OCI-LY7 (cell line): ENCODE measurements around the gene MOCS1. TPM values are rescaled to one million over a fixed set of nuclear protein-coding genes. Genes with fewer than 3 reads are reported as not detected.
"Not testable (repeated sequence)": the region's sequence is repeated elsewhere in the genome, so short reads cannot be mapped to it uniquely, and the experiment has no call there.

Experiments used
- BruUV-seq: library from RNA; stranded (reverse); fragments of 400-500 nt; replicated peaks from 2 replicates; lab custom pipeline; 2021; lab: Mats Ljungman, UMichigan
- CTCF ChIA-PET: fragments of 300-600 bp; sonication (Branson Sonifier 250); formaldehyde crosslinking; loops from one replicate; lab custom pipeline; 2022; ENCODE audit warnings: antibody characterized with exemption; ENCODE audit not compliant: unreplicated experiment; lab: Charles Lee
- POLR2A ChIA-PET: fragments of 300-600 bp; sonication (Branson Sonifier 250); formaldehyde crosslinking; loops from one replicate; lab custom pipeline; 2022; ENCODE audit warnings: antibody characterized with exemption; lab: Charles Lee
- DNase-seq: peaks from one replicate; pipeline ENCODE4 v3.0.0-alpha.2; 2015; ENCODE audit warnings: low spot score
- H2AFZ ChIP-seq: fragments of 200-600 bp; sonication (generic), shearing (Covaris generic); 2 replicates; pipeline ENCODE4 v1.6.1; 2014; ENCODE audit warnings: mild to moderate bottlenecking, antibody characterized with exemption, low read length, moderate library complexity
- H3K27ac ChIP-seq: fragments of 200-600 bp; sonication (generic); 2 replicates; pipeline ENCODE4 v1.5.1; 2014; ENCODE audit warnings: mixed run types, low read depth, mild to moderate bottlenecking, moderate library complexity, low read length, inconsistent platforms; ENCODE audit not compliant: poor library complexity, severe bottlenecking
- H3K36me3 ChIP-seq: fragments of 200-600 bp; sonication (generic); 2 replicates; pipeline ENCODE4 v1.6.1; 2014; ENCODE audit warnings: mild to moderate bottlenecking, antibody characterized with exemption, low read length, moderate library complexity, mixed read lengths; ENCODE audit not compliant: insufficient read depth
- H3K4me1 ChIP-seq: fragments of 200-600 bp; sonication (generic); 2 replicates; pipeline ENCODE4 v1.5.1; 2014; ENCODE audit warnings: mild to moderate bottlenecking, low read length; ENCODE audit not compliant: insufficient read depth, poor library complexity, severe bottlenecking
- H3K4me2 ChIP-seq: fragments of 200-600 bp; sonication (generic); 2 replicates; pipeline ENCODE4 v1.6.1; 2014; ENCODE audit warnings: mild to moderate bottlenecking, low read length
- H3K4me3 ChIP-seq: fragments of 200-600 bp; sonication (generic); 2 replicates; pipeline ENCODE4 v1.5.1; 2014; ENCODE audit warnings: mild to moderate bottlenecking, low read depth, low read length; ENCODE audit not compliant: poor library complexity, severe bottlenecking
- H3K79me2 ChIP-seq: fragments of 200-600 bp; sonication (generic); 2 replicates; pipeline ENCODE4 v1.6.1; 2016; ENCODE audit warnings: low read depth, mild to moderate bottlenecking, low read length, moderate library complexity, mixed read lengths; ENCODE audit not compliant: insufficient read depth
- H3K9me2 ChIP-seq: fragments of 200-600 bp; sonication (generic); 2 replicates; pipeline ENCODE4 v1.6.1; 2016; ENCODE audit warnings: mild to moderate bottlenecking, low read length, mixed read lengths; ENCODE audit not compliant: insufficient read depth
- H3K9me3 ChIP-seq: fragments of 200-600 bp; sonication (generic); 2 replicates; pipeline ENCODE4 v1.6.1; 2014; ENCODE audit warnings: mild to moderate bottlenecking, mixed run types, low read length, mixed read lengths
- H4K20me1 ChIP-seq: fragments of 200-600 bp; sonication (generic); 2 replicates; pipeline ENCODE4 v1.6.1; 2014; ENCODE audit warnings: mild to moderate bottlenecking, antibody characterized with exemption, low read length, moderate library complexity, mixed read lengths; ENCODE audit not compliant: insufficient read depth
- CTCF ChIP-seq: fragments of 200-600 bp; sonication (generic); conservative IDR thresholded peaks from 2 replicates; pipeline ENCODE4 v1.5.1; 2014; ENCODE audit warnings: mild to moderate bottlenecking, antibody characterized with exemption, low read length, moderate library complexity, mixed read lengths
- EZH2phosphoT487 ChIP-seq: fragments of 200-600 bp; sonication (generic); IDR thresholded peaks from 2 replicates; pipeline ENCODE4 v1.6.1; 2018; ENCODE audit warnings: low read depth, borderline replicate concordance, mild to moderate bottlenecking, mixed run types, antibody characterized with exemption, low read length, moderate library complexity, mixed read lengths
- intact Hi-C: fragments of 100-400 bp; cut with micrococcal nuclease; formaldehyde crosslinking; loops from one replicate; pipeline ENCODE4 v1.10.0; 2022; ENCODE audit not compliant: unreplicated experiment
- total RNA-seq, 2 experiments: library from RNA; depleted of rRNA in 1 of 2; stranded (reverse); fragments of >200 nt in 1 of 2; shearing (Covaris generic) in 1 of 2; gene quantifications; 2 replicates each; pipeline ENCODE4 v1.2.3, GENCODE V29; 2014 to 2022

MOCS1 gene
- total RNA-seq, 2 experiments from 2014 or later: not detected

- POLR2A ChIA-PET, H4K20me1 ChIP-seq, H3K9me3 ChIP-seq, H3K79me2 ChIP-seq, BruUV-seq, H2AFZ ChIP-seq, H3K27ac ChIP-seq, H3K36me3 ChIP-seq, H3K4me3 ChIP-seq, H3K9me2 ChIP-seq, H3K4me1 ChIP-seq, CTCF ChIA-PET, intact Hi-C loops, DNase-seq, H3K4me2 ChIP-seq: not testable (repeated sequence)
Observed at GRCh38 chr6:39971131-39971530, 36.9 kb upstream of the MOCS1 start.

- no peaks in the 10 kb centered on the region for H3K9me2 ChIP-seq
- no peaks in the 10 kb centered on the region for H4K20me1 ChIP-seq
- POLR2A ChIA-PET: no interaction called here
- H3K4me2 ChIP-seq: no peak overlapping the region
- TF ChIP-seq CTCF (no peak), EZH2phosphoT487 (no peak)
- no peaks in the 10 kb centered on the region for H3K9me3 ChIP-seq
- intact Hi-C loops: no loop called here
- H2AFZ ChIP-seq: no peak overlapping the region
- no peaks in the 10 kb centered on the region for H3K4me1 ChIP-seq
- H3K36me3 ChIP-seq: no peaks in the 10 kb centered on the region
- no peak overlapping the region for H3K27ac ChIP-seq
- BruUV-seq: no TSS peak
- DNase-seq: no peak
- CTCF ChIA-PET: no interaction called here
- no peaks in the 10 kb centered on the region for H3K79me2 ChIP-seq
- no peak overlapping the region for H3K4me3 ChIP-seq
Observed at GRCh38 chr6:39965751-39966150, 31.5 kb upstream of the MOCS1 start.

GRCh38 chr6:39964530-39964929 is 30.3 kb upstream of the MOCS1 start:
- POLR2A ChIA-PET: no interaction called here
- Histone ChIP-seq H4K20me1 (no peaks in the 10 kb centered on the region), H3K36me3 (no peaks in the 10 kb centered on the region), H3K4me3 (no peak overlapping the region), H2AFZ (no peak overlapping the region), H3K9me3 (no peaks in the 10 kb centered on the region), H3K4me1 (no peaks in the 10 kb centered on the region), H3K79me2 (no peaks in the 10 kb centered on the region), H3K27ac (no peak overlapping the region), H3K4me2 (no peak overlapping the region), H3K9me2 (no peaks in the 10 kb centered on the region)
- TF ChIP-seq CTCF: no peak
- no peak for TF ChIP-seq EZH2phosphoT487
- intact Hi-C loops: no loop called here
- CTCF ChIA-PET: no interaction called here
- DNase-seq: no peak
- no TSS peak for BruUV-seq
